ENCODE data around the gene CHD9. TPM values are rescaled to one million over a fixed set of nuclear protein-coding genes. Genes with fewer than 3 reads are reported as not detected.

The CHD9 gene
- polyA plus RNA-seq, 3 donors = 15.8 to 26.1 (median 22.5) TPM

DNA sequence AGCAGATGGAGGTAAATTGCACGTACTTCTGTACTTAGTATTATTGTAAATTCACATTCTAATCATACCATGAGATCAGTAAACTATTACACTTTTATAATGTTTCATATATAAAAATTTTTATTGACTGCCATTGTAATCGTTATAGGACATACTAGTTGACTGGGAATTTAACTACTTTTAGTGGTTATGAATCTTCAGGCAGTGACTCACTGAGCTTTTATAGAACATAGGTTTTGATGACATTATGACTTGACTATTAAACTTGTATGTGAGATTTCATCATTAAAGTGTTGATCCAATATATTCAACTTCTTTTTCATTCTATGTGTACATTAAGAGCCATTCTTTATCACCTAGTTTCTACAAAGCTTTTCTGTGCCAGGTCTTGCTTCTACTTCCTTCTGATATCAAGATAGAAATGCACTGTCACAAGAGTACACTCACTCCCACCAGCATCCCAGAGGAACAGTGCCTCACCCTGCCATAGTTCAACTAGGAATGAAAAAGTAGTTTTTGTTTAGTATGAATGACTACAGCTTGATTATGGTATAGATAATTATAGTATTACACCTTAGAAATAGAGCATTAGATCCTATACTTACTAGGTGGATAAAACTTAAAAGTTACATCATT is 237.1 kb downstream of the CHD9 start:
- intact Hi-C loops (cut with micrococcal nuclease) = no loop called here
- peaks cover 93 to 98% of the 10 kb centered on the region in 2 donors for H3K36me3 ChIP-seq (replicated peaks in 1 of 2; ENCODE audit: control insufficient read depth in 1 of 2, insufficient read depth in 2 of 2, low read length in 2 of 2)

GRCh38 chr16:53297477-53297876 is 242.7 kb downstream of the CHD9 start:
- Mint-ChIP-seq H3K27me3 (ENCODE audit: low read depth in 3 of 3) (peaks cover 0 to 2% (median 0%) of the 10 kb centered on the region in 3 donors), H3K36me3 (peaks cover 74 to 83% of the 10 kb centered on the region in 2 donors), H3K27ac (no peak overlapping the region), H3K9me3 (no peaks in the 10 kb centered on the region), H3K4me1 (no peaks in the 10 kb centered on the region), H3K4me3 (no peak overlapping the region)
- H3K4me3 ChIP-seq (replicated peaks in 1 of 3; ENCODE audit: low read depth in 2 of 3, low read length in 3 of 3) = no peak overlapping the region
- no peak overlapping the region for H3K27ac ChIP-seq (ENCODE audit: low read depth in 1 of 2, low read length in 2 of 2)
- no peak overlapping the region for H2AFZ ChIP-seq (ENCODE audit: insufficient read depth, low read depth, low read length, poor library complexity, severe bottlenecking)
- H3K79me2 ChIP-seq (ENCODE audit: insufficient read depth, low read length) = no peaks in the 10 kb centered on the region
- intact Hi-C loops (cut with micrococcal nuclease) = no loop called here
- no peaks in the 10 kb centered on the region for H3K4me1 ChIP-seq (ENCODE audit: control insufficient read depth in 1 of 2, insufficient read depth in 2 of 2, low read length in 2 of 2)
- no peak for TF ChIP-seq CTCF (IDR thresholded peaks at IDR 0.05)
- H3K27me3 ChIP-seq (ENCODE audit: control insufficient read depth in 2 of 2, insufficient read depth in 2 of 2, low read length in 2 of 2) = no peaks in the 10 kb centered on the region
- no peak overlapping the region for H3K4me2 ChIP-seq (replicated peaks; ENCODE audit: extremely low read depth, low read length, poor library complexity, severe bottlenecking)
- H3K9me3 ChIP-seq (replicated peaks in 1 of 2; ENCODE audit: control insufficient read depth in 1 of 2, insufficient read depth in 1 of 2, low read length in 2 of 2) = no peaks in the 10 kb centered on the region
- H3K9ac ChIP-seq (ENCODE audit: insufficient read depth, low read length, poor library complexity, severe bottlenecking) = no peak overlapping the region
- no peaks in the 10 kb centered on the region for H4K20me1 ChIP-seq (ENCODE audit: insufficient read depth, low read length)
- peaks cover 77 to 93% of the 10 kb centered on the region in 2 donors for H3K36me3 ChIP-seq (replicated peaks in 1 of 2; ENCODE audit: control insufficient read depth in 1 of 2, insufficient read depth in 2 of 2, low read length in 2 of 2)
- DNase-seq = no peak

More for the DNA sequence above, 237.1 kb downstream of the CHD9 start:
- Histone ChIP-seq H2AFZ (ENCODE audit: insufficient read depth, low read depth, low read length, poor library complexity, severe bottlenecking) (no peak overlapping the region), H3K4me2 (replicated peaks; ENCODE audit: extremely low read depth, low read length, poor library complexity, severe bottlenecking) (no peak overlapping the region), H3K4me1 (ENCODE audit: control insufficient read depth in 1 of 2, insufficient read depth in 2 of 2, low read length in 2 of 2) (no peaks in the 10 kb centered on the region), H3K27ac (ENCODE audit: low read depth in 1 of 2, low read length in 2 of 2) (no peak overlapping the region), H3K9me3 (replicated peaks in 1 of 2; ENCODE audit: control insufficient read depth in 1 of 2, insufficient read depth in 1 of 2, low read length in 2 of 2) (no peaks in the 10 kb centered on the region), H3K4me3 (replicated peaks in 1 of 3; ENCODE audit: low read depth in 2 of 3, low read length in 3 of 3) (no peak overlapping the region), H3K9ac (ENCODE audit: insufficient read depth, low read length, poor library complexity, severe bottlenecking) (no peak overlapping the region), H3K27me3 (ENCODE audit: control insufficient read depth in 2 of 2, insufficient read depth in 2 of 2, low read length in 2 of 2) (no peaks in the 10 kb centered on the region), H4K20me1 (ENCODE audit: insufficient read depth, low read length) (no peaks in the 10 kb centered on the region), H3K79me2 (ENCODE audit: insufficient read depth, low read length) (no peaks in the 10 kb centered on the region)
- no peak overlapping the region for H3K4me3 Mint-ChIP-seq
- no CpG with 5 or more reads among the region's 2 CpGs for WGBS (ENCODE audit: insufficient coverage)
- no peaks in the 10 kb centered on the region for H3K9me3 Mint-ChIP-seq
- no peak for TF ChIP-seq CTCF (IDR thresholded peaks at IDR 0.05)
- H3K4me1 Mint-ChIP-seq = no peaks in the 10 kb centered on the region
- peaks cover 85 to 95% of the 10 kb centered on the region in 2 donors for H3K36me3 Mint-ChIP-seq
- peak overlapping the region in 1 of 7 donors; percentile 27 for H3K27ac Mint-ChIP-seq
- DNase-seq = no peak
- H3K27me3 Mint-ChIP-seq (ENCODE audit: low read depth in 3 of 3) = peaks cover 0 to 2% (median 0%) of the 10 kb centered on the region in 3 donors
